ENCODE data around the gene SCD5.

Gene SCD5

DNA sequence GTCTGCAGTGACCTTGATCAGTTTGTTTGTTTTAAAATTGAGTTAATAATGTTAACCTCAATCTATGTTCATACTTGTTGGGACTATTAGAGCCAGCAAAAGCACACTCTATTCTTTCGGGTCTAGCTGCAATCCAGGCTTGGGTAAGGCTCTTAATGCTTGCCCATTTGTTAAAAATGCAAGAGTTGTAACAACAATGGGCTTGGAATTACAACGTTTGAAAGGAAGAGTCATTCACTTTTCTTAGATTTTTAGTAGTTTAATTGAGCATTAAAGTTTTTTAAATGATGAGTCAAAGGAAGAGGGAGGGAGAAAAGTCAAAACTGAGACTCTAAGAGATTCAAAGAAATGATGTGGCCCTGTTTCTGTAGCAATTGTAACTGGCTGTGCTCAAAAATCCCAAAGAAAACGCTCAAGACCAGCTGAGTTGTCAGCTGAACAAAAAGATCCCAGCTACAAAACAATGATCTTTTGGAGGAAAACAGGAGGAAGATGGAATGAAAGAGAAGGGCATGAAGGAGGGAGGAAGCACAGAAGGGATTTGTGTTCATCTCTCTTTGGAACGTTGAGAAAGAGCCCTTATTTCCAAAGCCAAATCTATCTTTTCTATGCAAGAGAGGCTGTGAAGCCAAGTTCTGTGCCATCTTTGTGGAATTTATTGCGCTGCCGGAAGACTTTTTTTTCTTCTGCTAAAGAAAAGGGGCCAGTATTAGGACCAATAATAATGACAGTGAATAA is 5.5 kb downstream of the SCD5 start:
- no peak for DNase-seq

DNA sequence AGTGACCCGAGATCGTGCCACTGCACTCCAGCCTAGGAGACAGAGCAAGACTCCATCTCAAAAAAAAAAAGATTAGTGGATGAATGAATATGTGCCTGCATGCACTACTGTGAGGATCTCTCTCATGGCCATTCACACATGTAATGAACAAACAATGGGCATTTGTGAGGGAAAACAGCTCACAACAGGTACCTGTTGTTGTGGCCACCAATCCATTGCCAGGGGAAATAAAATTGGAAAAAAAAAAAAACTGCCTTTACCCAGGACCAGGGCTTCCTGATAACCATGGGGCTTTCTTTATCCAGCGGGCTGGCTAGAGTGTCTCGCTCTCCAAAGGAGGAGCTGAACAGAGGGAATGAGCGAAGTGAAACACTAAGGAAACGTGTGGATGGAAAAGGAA is 7.4 kb downstream of the SCD5 start:
- DNase-seq = no peak

DNA sequence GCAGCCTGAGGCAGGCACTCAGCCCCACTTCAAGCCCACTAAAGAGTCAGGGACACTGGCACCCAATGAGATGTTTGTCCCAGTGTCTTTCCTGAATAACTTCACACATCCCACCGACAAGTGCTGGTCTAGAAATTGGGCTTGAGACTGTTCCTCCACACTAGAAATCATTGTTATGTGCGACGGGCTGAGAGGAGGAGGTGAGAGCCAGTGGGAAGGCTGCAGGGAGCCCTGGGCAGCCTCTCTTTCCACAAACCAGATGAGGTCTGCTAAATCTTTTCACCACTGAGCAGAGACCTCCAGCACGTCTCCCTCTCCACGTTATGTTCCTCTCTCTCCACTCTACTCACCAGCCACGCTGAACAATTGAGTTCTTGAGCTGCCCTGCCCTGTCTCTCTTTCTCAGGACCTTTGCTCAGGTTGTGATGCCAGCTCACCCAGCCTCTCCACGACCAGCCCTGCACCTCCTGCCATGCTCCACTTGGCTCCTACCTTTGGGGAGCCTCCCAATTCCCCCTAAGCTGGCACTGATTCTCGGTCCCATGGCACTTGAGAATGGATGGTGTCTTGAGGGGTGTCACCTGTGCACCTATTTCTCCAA is 8.4 kb downstream of the SCD5 start:
- DNase-seq = no peak

DNA sequence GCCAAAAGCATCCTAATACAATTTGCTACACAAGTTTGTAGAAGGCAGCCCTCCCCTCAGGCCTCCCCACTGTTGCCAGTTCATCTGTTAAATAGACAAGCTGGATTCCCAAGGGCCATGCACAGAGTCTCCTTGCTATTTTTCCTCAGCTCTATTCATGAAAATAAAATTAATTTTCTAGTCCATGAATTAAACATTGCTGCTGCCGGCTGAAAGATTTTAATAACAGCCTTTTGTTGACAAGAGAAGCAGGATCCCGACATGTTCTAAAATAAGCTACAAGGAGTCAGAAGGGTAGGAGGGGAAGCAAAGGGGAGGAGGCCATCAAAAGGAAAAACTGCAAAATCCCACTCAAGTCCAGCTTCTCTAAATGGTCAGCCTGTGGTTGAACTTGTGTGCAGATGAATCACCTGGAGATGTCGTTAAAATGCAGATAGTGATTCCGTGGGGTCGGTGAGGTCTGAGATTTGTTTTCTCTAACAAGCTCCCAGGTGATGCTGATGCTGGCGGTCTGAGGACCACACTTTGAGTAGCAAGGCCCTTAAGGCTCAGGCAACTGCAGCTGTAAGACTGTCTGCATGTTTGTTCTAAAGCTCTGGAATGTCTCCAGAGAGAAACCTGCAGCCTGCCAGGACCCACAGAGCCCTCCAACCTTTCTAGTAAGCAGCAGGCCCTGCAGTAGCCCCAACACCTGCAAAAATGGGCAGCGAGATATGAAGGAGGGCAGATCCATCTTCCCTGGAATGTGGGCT is 9.4 kb downstream of the SCD5 start:
- no peak for DNase-seq

DNA sequence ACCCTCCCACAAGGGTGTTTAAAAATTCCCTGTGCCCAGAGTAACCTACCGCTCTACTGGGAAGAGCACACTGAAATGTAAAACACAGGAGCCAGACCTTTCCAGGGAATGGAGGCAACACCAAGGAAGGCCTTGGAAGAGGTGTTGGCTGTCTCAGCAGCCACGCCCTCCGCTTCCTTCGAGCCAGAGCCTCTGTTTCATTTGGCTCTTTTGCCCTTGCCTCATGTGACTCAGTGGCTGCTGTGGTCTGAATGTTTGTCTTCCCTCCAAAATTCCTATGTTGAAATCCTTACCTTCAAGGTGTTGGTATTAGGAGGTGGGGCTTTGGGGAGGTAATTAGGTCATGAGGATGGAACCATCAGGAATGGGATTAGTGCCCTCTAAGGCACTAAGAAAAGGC is 11.3 kb downstream of the SCD5 start:
- DNase-seq = no peak

DNA sequence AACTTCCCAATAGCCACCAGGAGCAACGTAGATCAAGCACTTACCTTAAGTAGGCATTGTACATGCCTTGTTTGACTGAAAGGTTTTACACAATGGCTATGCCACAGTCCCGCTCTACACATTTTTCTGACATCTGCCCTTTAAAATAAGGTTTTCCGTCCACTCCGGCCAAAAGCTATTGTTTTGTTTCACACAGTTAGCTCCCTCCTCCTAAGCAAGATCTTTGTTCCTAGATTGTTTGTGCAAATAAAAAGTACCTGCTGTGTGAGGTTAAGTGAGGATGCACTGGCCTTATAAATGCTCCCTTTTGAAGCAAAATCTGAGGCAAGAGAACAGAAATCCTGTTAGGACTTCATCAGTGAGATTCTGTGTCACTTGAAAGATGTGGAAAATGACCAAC is 11.8 kb downstream of the SCD5 start:
- DNase-seq = no peak

DNA sequence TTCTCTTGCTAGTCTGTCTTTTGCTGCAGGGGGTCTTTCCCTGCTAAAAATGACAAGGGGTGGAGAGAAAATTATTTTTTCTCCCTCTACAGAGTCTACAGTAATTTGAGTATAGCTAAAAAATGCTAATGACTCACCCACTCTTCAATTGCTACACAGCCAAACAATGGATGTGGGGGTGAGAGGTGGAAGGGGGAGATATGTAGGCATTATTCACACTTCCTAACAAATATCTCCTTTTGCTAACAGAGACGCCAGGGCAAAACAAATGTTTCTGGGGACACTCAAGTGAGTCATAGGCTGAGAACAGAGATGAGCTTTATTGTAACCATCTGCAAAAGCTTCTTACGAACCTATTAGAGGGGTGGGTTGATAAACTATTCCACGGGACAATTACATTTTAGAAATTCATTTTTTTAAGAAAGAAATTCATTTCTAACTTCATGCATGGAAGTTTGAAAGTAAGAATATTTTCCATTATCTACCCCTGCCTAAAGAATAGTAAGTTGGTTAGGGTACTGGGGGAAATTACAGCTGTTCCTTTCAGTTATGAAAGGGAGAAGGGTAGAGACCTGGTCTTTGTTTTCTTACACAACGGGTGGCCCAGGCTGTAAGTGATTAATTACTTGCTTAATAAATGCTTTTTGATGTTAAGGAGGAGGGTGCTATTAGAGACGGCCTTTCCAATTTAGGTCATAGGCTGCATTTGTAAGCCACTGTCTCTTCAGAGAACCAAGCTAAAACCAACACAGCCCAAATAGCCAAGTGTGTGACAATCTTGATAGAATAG is 12.8 kb downstream of the SCD5 start:
- peak in 1 of 2 donors; percentile 87 for DNase-seq

DNA sequence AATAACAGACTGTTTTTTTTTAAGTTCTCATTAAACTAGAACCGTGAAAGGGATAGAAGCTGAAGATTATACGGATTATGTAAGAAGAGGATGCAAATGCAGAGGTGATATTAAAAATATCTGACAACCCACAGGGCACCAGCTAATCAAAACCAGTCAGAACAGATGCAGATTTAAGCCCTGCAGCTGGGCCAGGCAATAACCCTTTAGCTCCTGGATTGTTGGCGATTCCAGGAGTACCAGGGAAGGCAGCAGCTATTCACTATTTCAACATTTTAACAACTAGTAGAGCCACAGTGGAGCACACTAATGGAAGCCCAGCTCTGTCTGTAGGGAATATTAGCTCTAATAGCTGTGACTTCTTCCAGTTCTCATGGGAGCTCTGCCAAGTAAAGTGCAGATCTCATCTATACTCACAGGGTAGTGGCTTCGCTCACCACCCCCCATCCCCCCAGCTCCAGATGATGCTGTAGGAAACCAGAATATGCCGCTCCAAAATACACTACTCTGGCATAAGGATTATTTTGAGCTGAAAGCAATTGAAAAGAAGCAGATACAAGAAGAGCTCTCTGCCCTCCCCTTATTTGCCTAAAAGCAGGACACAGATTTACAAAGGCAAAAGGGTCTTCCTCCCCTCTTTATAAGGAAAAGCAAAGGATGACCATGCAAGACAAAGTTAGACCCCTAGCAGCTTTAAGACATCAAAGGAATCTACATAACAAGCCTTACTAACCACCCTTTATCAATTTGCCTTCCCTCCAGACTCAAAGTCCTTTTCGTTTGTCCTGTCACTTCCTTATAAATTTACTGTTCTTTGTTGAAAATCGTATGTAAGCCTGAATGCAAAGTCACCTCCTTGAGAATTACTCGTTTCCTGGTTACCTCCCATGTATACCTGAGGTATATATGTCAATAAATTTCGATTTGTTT is 13.7 kb downstream of the SCD5 start:
- DNase-seq = peak in 1 of 2 donors; percentile 65

DNA sequence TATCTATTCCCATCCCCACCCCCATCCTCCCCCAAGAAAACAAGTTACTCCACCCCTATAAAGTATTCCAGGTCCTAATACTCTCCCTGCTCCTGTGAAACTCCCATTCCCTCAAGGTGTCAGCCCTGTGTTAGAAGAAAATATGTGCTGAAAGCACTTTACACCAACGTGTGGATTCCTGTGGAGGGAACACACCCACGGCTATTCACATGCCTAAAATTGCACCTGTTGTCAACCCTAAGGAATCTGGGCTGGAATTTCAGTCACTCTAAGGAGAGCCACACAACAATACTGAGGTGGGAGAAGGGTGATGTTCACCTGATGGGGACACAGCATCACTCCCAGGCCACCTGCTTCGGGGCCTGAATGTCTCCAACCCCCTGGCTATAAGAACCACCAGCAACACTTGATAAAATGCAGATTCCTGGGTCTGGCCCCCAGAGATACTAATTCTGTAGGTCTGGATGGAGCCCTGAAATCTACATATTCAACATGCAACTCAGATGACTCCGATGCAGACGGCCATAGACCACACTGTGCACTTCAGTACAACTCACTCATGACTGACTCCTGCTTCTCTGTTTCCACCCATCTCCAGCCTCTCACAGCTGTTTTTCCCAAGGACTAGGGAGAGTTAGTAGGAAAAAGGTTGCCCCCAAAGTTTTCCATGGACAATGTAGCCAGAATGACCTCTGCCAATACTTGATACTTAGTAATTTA is 15.8 kb downstream of the SCD5 start:
- DNase-seq = no peak

DNA sequence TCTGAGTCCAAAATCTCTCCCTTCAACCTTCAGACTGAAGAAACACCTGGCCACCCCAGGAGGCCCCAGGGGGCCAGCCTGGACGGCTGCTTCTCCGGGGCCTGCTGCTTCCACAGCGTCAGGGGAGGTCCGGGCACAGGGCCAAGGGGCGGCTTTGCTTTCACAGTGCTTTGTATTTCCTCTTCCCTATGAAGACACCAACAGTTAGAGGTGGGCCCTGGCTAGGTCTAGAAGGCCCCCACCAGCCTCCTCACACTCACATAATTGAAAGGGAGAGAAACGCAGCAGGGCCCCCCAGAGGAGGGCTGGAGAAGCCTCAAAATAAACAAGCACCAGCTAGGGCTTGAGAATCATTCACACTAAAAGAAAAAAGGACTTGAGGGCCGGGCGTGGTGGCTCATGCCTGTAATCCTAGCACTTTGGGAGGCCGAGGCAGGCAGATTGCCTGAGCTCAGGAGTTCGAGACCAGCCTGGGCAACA is 17.8 kb downstream of the SCD5 start:
- peak in 1 of 2 donors; percentile 79 for DNase-seq

DNA sequence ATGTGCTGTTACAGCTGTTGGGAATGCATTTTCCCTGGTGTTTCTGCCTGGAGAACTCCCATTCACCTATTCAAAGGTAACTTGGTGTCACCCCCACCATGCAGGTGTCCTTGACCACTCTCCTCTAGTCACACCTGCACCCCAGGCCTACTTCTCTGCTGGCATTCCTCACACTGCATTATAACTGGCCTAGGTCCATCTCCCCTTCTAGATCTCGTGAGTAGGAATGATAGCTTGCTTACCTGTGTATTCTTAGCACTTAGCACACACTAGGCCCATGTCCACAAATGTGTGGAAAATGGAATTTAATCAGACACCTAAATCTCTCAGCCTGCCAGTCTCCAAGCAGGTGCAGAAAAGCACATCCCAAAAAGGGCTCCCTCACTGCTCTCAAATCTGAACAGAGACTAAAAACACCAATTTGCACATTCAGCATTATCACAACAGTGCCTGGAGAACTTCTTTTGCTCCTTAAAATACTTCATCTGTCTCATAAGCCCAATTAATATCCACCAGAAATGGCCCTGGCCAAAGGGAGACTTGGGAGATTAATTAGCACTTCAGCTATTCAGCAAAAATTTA is 18.3 kb downstream of the SCD5 start:
- DNase-seq = no peak

DNA sequence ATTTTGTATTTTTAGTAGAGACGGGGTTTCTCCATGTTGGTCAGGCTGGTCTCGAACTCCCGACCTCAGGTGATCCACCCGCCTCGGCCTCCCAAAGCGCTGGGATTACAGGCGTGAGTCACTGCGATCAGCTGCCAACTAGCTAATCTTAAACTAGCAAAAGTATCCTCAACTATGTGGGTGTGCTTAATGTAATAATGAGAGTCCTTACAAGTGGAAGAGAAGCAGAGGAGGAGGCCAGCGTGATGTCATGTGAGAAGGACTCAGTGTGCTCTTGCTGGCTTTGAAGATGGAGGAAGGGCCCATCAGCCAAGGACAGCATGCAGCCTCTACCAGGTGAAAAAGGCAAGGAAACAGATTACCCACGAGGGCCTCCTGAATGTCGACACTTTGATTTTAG is 19.6 kb downstream of the SCD5 start:
- no peak for DNase-seq

DNA sequence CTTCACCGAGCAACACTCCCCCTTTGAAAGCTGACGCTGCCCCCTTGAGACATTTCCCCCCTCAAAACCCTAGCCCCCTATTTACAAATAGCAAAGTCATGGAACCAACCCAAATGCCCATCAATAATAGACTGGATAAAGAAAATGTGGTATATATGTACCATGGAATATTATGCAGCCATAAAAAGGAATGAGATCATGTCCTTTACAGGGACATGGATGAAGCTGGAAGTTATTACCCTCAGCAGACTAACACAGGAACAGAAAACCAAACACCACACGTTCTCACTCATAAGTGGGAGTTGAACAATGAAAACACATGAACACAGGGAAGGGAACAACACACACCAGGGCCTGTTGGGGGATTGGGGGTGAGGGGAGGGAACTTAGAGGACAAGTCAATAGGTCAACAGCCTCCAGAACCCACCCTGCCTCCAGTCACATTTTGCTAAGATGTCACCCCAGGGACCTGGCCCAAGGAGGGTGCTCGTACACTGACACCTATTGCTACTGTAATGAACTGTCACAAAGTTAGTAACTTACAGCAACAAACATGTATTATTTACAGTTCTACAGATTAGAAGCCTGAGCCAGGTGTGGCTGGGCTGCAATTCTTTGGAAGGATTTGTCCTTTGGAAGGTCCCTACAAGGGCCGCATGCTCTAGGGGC is 20.6 kb downstream of the SCD5 start:
- DNase-seq = no peak

DNA sequence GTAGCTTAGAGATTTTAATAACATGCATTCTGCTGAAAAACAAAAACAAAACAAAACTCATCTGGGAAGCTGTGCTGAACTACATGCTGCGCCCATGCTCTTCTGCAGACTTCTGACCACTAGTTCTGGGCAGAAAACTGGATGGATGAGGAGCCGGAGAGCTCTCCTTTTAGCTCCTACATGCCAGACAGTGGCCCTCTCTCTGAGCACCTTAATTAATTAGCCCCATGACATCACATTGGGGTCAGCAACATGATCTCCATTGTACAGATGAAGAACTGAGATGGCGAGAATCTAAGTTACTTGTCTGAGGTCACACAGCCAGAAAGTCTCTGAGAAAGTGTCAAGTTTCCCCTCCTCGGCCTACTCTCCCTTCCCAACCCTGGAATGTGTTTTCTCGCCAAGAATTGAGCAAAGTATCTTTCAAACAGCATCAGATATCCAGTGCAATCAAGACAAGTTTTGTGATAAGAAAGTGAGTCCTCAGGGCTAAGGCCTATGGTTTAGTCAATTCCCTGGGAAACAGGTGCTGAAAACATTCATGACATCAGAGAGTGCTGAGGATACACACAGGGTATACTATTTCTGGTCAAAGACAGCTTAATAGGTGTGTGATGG is 21.6 kb downstream of the SCD5 start:
- DNase-seq = no peak

DNA sequence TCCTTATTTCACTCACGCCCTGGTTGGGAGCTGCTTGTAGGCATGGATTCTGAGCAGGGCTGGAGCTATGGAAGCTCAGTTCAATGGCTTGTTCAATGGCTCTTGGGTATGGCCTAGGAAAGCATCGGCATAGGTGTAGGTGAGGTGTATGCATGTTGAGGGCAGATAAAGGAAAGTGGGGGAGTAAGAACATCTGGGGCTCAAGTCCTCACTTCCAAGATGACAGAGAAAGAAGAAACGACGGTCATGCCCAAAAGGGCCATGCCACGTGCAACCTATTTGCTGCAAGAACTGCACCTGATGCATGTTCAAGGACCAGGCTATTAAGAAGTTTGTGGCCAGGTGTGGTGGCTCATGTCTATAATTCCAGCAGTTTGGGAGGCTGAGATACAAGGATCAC is 23.4 kb downstream of the SCD5 start:
- no peak for DNase-seq

DNA sequence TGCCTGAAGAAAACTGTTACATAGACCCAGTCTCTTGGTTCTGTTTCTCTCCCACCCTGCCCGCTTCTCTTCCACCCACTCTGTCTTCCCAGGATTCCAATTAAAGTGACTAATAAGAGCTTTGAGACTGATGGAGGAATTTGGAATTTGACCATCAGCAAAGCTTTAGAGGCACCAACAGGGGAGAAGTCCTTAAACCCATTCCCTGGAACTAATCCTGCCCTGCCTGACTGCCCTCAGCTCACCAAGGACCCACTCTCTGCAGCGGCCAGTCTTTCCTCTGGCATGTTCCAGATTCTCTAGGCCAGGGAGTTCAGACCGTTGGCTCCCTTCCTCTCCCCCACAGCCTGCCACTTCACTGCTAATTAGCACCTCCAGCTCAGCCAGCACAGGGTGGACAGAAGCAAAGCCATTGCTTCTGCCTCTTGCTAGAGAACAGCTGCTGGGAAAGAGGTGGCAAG is 23.9 kb downstream of the SCD5 start:
- no peak for DNase-seq

DNA sequence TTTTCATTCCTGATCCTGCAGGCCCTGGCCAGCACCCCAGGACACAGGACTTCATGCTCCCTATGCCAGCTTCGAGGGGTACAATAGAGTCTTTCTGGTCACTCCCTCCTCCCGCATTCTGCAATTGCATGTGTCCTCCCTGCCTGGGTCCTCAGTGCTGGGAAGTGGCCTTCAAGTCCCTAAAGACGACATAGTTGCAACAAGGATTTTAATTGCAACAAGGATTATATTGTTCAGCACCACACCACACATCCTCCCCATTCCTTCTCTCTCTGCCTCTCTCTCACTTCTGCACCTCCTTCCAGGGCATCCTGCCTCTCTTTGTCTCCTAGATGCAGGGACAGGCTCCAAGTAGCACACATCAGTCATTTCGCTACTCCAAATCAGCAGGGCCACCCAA is 25.5 kb downstream of the SCD5 start:
- DNase-seq = no peak

DNA sequence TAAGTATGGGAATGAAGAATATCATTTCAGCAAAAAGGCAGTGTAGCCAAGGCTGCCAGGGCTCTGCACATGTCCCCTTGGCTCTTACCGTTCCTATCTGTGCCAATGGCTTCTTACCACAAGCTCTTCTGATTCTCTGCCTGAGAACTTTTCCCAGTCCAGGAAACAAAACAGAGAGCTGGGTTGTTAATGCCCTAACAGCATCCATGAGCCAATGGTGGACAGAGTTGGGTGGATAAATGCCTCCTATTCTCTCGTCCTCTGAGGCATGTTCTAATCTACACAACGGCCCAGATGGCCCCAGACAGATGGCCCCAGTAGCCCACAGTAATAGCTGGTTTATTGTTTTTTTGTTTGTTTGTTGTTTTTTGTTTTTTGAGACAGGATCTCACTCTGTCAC is 28.0 kb downstream of the SCD5 start:
- no peak for DNase-seq

DNA sequence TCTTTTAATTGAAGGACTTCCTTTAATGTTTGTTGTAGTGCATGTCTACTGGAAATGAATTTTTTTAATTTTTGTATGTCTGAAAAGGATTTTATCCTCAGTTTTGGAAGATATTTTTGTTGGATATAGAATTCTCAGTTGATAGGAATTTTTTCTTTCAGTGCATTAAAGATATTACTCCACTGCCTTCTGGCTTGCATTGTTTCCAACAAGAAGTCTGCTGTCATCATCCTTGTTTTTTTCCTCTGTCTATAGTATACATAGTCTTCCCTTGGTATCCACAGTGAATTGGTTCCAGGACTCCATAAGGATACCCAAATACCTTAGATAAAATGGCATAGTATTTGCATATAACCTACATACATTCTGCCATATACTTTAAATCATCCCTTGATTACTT is 33.5 kb downstream of the SCD5 start:
- no peak for DNase-seq

DNA sequence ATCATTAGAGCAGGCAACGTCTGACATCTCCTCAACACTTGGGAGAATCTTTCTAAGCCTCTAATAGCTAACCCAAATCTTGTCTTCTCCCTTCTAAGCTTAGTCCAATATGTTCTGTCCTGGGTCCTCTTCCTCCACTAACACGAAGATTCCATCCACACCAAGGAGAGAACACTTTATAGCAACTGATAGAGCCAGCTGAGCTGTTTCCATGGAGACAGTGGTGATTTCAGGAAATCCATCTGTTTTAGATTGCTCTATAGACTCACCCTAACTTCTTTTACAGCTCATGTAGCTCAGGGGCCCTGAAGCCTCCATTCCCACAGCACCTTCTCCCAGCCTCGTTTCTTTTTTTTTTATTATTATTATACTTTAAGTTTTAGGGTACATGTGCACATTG is 37.4 kb downstream of the SCD5 start:
- no peak for DNase-seq

Measured in bone marrow (tissue), 2 donors.